Colon (tissue), 2 donors: ENCODE results near the gene LRRC23.
A peak's percentile ranks its signal among the peaks of the same experiment; 100 is the strongest.

Experiments used
- FAIRE-seq: peaks from 2 replicates; lab custom pipeline; 2012; peaks lifted over from hg19 to GRCh38; lab: Jason Lieb, UNC
- donor health status: control.
- donor health status: control.

The LRRC23 gene

GRCh38 chr12:6928022-6928702, 23.5 kb downstream of the LRRC23 start:
- FAIRE-seq: no peak

- no peak for FAIRE-seq
Measured at GRCh38 chr12:6928703-6929407, 24.2 kb downstream of the LRRC23 start.

DNA sequence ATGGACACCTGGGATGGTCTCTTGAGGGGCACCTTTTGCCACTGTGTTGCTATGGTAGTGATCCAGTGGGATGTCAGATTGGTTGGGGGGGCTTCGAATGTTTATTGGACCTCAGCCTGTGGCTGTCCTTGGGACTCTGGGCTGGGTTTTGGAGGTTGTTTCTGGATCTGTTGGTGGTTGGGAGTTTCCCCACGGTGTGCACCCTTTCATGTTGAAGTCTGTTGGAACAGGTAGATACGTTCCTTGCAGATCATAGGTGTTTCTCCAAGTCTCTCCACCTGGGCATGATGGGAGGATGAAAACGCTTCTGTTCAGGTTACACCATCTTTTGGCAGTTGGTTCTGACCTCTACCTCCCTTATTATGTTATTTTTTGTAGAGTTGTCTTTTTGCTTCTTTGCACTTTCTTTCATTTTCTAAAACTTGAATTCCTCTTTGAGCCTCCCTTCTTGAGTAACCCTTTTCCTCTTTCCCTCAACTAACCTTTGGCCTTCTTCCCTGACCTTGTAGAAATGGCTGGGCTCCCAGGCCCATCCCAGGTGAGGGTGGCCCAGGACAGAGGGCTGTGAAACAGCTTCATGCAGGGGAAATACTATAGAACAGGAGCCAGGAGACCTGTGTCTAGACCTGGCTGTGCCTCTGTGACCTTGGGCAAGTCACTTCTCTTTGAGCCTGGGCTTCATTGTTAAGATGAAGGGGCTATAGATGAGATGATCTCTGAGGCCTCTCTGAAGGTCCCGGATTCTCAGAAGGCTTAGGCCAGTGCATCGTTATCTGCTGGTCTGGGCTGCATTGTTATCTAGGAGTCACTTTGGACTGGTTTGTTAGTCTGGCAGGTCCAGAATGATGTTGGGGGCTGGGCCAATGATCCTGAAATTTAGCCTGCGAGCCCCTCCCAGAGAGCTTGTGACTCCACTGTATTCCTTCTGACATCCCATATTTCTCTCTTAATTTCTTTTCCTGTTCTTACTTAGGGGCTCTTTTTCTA, 25.1 kb downstream of the LRRC23 start:
- no peak for FAIRE-seq

GRCh38 chr12:6932766-6933165, 28.1 kb downstream of the LRRC23 start:
- FAIRE-seq: no peak

GRCh38 chr12:6934110-6934509, 29.5 kb downstream of the LRRC23 start:
- FAIRE-seq: no peak

- no peak for FAIRE-seq
Measured at GRCh38 chr12:6935371-6936193, 31.0 kb downstream of the LRRC23 start.

DNA sequence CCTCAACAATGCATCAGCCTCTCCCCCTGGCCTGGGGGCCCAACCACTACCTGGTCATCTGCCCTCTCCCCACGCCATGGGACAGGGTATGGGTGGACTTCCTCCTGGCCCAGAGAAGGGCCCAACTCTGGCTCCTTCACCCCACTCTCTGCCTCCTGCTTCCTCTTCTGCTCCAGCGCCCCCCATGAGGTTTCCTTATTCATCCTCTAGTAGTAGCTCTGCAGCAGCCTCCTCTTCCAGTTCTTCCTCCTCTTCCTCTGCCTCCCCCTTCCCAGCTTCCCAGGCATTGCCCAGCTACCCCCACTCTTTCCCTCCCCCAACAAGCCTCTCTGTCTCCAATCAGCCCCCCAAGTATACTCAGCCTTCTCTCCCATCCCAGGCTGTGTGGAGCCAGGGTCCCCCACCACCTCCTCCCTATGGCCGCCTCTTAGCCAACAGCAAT, 31.6 kb downstream of the LRRC23 start:
- FAIRE-seq: no peak

- no peak for FAIRE-seq
Measured at GRCh38 chr12:6936636-6937480, 32.2 kb downstream of the LRRC23 start.

DNA sequence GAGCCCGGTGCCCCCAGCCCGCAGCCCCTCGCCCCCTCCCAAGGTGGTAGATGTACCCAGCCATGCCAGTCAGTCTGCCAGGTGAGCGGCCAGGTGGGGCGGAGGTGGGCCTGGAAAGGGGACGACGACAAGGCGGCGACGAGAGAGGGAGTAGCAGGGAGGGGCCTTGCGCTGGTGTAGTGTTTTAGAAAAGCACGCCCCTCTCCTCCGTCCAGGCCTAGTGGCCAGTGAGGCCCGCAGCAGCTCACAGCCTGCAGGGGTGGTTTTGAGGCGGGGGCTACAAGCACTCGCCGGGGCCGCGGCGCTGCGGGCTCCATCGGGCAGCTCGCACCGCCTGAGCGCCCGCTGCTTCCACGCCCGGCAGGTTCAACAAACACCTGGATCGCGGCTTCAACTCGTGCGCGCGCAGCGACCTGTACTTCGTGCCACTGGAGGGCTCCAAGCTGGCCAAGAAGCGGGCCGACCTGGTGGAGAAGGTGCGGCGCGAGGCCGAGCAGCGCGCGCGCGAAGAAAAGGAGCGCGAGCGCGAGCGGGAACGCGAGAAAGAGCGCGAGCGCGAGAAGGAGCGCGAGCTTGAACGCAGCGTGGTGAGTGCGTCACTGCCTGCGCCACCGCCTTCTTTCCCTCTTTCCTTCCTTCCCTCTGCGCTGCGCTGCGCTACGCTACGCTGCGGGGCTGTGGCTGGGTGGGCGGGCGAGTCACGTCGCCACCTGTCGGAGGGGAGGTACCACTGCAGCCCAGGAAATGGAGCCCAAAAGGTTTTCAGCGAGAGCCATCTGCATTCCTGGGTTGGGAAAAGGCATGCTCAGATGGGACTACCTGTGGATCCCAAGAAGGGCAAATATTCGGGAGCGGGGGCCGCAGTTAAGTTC, 33.1 kb downstream of the LRRC23 start:
- FAIRE-seq: peak; percentile 65

- FAIRE-seq: no peak
Measured at GRCh38 chr12:6938353-6939190, 34.0 kb downstream of the LRRC23 start.

GRCh38 chr12:6939191-6939540, 34.5 kb downstream of the LRRC23 start:
- FAIRE-seq: no peak

- no peak for FAIRE-seq
Measured at GRCh38 chr12:6941267-6941666, 36.6 kb downstream of the LRRC23 start.

- no peak for FAIRE-seq
Measured at GRCh38 chr12:6941782-6942181, 37.2 kb downstream of the LRRC23 start.

DNA sequence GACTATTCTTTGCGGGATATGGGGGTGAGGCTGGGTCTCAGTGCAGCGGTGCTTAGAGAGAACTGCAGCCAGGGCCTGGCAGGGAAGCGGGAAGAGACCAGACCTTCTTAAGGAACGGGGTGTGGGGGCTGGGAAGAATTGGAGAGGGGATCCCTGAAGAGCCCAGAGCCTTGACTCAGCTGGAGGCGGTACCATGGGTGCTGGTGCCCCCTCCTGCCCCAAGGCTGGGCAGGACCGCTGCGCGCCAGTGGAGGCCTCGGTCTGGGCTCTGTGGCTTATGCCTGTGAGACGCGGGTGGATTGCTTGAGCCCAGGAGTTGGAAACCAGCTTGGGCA, 37.7 kb downstream of the LRRC23 start:
- FAIRE-seq: no peak

- peak; percentile 84 for FAIRE-seq
Measured at GRCh38 chr12:6943389-6943721, 38.7 kb downstream of the LRRC23 start.

DNA sequence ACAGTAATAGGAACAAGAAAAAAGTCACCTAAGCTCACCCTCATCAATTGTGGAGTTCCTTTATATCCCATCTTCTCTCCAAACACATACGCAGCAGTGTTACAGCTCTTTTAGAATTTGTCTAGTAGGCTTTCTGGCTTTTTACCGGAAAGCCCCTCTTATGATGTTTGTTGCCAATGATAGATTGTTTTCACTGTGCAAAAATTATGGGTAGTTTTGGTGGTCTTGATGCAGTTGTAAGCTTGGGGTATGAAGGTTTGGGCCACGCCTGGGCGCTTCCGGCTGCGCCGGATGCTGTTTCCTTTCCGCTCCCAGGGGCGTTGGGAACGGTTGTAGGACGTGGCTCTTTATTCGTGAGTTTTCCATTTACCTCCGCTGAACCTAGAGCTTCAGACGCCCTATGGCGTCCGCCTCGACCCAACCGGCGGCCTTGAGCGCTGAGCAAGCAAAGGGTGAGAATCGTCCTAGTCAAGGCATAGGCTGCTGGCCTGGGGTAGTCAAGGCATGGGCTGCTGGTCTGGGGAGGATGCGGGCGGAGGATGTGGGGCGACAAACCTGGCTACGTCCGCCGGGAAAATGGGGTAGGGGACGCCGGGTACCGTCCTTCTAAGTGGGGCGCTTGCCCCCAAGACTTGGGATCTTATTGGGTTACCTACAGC, 39.2 kb downstream of the LRRC23 start, which contains the start of the genes C12orf57 and RNU7-1:
Gene C12orf57 (plus strand): TSS at position 301 of the 659 bp plus-strand sequence. CDS start 100 bp downstream, at position 401.
Gene RNU7-1 (plus strand): TSS at position 95 of the 659 bp plus-strand sequence.
- FAIRE-seq: no peak

GRCh38 chr12:6944381-6945186, 40.0 kb downstream of the LRRC23 start:
- FAIRE-seq: no peak
